HG03558 (cell line): ENCODE measurements around the gene ST6GALNAC4.
"Not testable (repeated sequence)": the region's sequence is repeated elsewhere in the genome, so short reads cannot be mapped to it uniquely, and the experiment has no call there.

ENCODE experiments used
- ATAC-seq: cut with Tn5 transposase; IDR thresholded peaks from one replicate; pipeline ENCODE4 v1.9.1; 2021; ENCODE audit warnings: moderate number of reproducible peaks; ENCODE audit not compliant: unreplicated experiment; ENCODE audit errors: extremely low read depth

Gene ST6GALNAC4

DNA sequence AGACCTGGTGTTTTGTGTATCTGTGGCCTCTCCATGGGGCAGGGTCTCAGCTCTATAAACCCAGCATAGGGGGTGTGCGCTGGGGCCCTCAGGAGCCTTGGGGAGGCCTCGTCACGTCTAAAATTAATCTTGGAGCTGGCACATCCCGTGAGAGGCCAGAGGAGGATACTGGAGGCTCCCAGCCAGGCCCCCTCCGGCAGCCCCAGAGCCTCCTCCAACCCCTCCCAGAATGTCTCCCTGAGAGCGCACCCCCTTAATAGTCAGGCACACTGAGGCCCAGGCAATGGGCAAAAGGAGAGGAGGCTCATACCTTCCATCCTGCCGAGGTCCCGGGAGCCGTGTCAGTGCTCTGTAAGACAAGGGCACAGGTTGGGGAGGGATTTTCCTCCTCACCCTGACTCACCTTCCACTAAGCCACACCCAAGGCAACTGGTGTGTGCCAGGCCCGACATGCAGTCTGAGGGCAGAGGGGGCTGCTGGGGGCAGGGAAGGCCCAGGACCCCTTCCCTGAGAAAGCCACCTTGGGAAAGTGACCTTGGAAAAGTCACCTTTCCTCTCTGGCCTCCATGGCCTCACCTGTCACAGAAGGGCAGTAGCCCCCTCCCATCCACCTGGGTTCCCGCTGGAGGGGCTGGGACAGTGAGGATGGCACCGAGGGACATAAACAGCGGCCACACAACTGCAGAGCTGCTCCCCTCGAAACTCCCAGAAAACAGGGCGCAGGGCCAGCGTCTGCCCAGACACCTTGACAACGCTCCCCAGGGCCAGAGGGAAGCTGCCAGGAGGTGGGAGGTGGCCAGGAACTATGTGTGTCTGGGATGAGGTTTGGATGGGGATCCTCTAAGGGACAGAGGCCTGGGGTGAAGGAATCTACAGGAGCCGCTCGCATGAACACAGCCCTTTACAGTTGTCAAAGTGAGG lies 42.3 kb downstream of the ST6GALNAC4 start:
- no peak for ATAC-seq

DNA sequence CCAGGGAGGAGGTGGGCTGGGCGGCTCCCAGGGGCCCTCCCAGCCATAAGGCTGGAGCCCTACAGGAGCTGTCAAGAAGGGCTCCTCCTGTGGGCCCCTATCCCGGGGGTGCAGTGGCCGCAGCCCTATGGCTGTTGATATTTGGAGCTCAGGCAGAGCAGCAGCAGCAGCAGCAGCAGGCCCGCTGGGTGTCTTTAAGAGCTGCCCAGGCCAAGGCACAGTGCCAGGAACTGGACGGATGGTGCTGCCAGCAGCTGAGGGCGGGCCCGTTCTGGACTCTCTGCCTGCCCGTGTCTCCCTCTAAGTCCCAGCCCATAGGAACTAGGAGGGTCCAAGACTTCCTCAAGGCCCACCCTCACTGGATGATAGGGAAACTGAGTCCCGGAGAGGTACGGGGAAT lies 43.0 kb downstream of the ST6GALNAC4 start:
- no peak for ATAC-seq

DNA sequence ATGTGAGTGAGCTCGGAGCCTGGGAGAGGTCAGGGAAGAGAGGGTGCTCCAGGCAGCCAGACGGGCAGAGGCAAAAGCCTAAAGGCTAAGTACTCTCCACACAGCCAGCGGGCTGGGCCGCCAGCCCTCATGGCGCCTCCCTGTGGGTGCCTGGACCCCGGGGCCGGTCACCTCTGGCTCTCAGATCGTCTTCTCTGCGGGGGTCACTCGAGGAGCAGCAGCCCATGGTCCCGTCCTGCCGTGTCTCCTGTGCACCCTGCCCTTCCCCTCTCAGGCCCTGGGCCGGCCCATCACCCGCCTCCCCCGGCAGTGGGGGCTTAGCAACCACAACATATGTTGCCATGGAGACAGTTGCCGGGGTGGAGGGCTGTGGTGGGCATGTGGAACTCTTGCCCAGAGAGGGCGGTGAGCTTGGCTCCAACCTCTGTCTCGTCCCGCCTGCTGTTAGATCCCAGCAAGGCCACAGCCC lies 43.6 kb downstream of the ST6GALNAC4 start:
- no peak for ATAC-seq

DNA sequence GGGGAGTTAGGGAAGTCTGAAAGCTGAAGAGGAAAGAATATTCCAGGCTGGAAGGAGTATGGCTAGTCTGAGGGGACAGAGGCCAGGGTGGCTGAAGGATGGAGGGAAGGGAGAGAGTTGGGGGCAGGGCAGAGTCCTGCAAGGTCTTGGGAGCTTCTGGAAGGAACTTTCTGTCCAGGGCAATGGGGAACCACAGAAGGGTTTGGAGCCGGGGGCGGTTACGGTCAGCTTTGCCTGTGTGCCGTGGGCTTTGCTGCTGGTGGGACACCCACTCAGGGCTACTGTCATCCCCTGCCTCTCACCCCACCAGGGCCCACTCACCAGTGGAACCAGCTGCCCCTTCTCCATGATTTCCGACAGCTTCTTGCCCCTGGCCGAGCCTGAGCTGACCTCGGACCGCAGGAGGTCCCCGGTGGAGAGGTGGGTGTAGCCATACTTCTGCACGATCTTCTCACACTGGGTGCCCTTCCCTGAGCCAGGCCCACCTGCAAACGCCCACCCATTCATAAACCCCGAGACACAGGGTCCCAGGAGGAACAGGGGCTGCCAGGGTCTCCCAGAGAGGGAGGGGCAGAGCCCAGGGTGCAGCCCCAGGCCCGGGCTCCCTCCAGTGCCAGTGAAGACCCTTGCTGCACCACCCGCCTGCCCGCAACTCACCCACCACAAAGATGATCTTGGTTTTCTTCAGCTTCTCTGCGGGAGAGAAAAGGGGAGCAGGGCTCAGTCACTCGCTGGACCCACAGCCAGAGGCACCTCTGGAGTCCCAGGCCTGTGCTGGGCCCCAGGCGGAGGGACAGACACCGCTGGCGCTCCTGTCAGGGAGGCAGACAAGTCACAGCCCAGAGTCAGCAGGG lies 44.2 kb downstream of the ST6GALNAC4 start:
- no peak for ATAC-seq

DNA sequence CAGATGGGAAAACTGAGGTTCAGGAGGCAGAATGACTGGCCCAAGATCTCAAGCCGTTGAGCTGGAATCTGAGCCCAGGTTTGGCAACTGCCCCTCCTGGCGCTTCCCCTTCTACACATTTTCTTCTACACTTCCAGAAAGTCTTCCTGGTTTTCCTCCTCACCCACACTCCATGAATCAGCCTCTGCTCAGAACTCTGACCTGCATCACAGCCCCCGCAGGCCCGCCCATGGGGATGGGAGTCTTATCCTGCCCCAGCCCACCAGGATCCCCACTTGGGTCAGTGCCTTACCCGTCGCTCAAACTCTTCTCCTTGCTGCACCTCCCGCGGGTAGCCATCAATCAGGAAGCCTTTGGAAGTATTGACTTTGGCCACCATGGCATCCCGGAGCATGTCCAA lies 45.3 kb downstream of the ST6GALNAC4 start:
- no peak for ATAC-seq

DNA sequence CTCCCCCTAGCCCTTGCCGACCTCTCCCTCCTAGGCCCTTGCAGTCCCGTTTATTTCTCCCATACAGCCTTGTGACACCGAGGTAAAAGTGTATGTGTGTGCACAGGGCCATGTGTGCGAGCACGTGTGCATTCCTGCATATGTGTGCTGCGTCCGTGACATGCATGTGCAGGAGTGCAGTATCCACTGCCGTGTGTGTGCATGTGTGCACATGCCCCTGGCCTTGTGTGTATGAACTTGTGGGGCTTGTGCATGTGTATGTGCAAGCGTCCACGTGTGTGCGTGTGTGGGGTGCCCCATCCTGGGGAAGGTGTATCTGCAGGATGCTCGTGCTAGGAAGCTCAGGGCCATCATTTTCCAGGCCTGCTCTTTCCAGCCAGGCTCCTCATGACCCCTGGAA lies 46.0 kb downstream of the ST6GALNAC4 start:
- no peak for ATAC-seq

DNA sequence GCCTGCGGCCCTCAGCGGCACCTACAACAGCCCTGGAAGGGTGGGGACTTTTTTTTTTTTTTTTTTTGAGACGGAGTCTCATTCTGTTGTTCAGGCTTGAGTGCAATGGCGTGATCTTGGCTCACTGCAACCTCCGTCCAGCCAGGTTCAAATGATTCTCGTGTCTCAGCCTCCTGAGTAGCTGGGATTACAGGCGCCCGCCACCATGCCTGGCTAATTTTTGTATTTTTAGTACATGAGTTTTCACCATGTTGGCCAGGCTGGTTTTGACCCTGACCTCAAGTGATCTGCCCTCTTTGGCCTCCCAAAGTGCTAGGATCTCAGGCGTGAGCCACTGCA lies 46.7 kb downstream of the ST6GALNAC4 start:
- not testable (repeated sequence) for ATAC-seq

DNA sequence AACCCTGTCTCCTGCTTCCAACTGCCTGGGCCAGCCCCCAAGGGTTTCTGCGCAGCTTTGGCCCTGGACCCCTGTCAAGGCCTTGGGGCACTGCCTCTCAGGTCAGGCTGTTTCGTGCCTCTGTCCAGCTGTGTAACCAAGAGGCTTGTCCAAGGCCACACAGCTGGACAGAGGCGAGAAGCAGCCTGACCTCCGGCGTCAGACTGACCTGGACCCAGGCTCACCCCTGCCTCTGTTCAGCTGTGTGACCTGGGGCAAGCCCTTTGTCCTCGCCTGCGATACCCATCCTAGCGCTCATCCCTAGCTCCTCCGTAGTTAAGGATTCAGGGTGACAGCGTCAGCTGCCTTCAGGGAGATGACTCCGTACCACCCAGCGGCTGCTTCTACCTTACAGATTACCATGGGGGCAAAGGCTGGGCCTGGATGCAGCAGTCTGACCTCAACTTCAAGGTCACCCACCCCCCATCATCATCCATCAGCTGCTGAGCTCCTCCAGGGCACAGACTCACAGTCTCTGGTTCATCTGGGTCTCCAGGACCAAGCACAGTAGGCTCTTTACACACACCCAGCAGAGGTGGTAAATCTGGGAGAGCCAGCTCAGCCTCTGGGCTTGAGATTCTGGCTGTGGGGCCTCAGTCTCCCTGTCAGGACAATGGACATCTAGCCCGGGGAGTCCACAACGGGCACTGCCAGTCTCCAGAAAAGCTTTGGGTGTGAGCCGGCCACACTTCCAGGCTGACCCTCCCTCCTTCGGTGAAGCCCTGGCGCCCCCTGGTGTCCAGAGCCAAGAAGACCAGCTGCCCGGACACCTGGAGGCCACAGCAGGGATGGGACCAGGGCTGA lies 47.3 kb downstream of the ST6GALNAC4 start:
- no peak for ATAC-seq

DNA sequence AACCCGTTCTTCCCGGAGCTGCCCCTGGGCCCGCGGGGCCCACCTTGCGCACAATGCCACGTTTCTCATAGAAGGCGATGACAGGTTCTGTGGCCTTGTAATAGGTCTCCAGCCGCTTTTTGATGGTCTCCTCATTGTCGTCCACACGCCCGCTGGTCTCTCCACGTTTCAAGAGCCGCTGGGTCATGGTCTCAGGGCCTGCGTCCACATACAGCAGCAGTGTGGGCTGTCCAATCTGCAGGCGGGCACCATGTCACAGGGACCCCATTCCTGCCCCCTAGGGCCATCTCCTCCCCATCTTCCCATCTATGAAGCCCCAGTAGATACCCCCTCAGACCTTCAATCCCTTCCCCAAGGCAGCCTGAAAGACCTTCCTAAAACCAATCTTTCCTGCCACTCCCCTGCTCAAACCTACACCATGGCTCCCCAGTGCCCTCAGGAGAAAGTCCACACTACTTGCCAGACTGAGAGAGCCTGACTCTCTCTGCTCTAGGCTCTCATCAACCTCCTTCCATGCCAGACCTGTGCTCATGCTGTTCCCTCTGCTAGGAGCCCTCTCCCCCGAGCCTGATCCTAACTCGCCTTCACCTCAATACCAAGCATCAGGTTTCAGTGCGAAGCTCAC lies 48.5 kb downstream of the ST6GALNAC4 start:
- no peak for ATAC-seq

DNA sequence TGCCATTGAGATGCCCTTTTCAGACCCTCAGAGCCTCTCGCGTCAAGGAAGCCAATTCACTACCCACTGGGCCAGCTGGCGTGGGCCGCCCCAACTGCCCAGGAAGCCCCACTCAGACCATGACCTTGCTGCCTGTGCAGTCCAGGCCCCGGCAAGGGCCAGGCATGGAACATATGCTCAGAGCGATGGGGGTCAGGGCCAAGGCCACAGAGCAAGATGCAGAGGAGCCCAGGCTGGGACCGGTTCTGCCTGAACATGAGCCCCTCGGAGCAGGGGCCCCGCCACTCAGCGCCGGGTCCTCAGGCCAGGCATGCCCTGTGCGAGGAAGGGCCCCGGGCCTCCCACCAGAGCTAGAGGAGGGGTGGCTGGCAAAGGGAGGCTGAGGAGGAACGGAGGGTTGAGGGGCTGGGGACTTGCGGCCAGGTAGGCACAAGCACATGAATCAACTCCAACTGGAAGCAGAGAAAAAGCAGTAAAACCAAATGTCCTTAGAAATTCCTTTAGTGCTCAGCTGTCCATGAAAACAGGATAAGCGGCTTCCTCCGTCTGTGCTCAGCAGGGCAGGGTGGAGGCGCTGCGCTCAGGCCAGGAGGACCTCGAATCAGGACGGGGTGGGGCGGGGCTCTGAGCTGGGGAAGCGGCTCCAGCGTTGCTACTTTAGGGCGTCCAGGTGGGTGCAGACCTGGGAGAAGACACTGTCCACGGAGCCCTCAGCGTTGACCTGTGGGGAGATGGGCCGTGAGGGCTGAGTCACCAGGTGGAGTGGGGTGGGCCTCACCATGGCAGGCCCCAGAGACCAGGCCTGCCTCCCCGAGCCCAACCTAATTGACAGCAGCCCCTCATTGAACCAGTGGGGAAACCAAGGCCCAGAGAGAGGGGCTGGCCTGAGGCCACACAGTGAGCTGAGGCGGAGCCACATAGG lies 49.2 kb downstream of the ST6GALNAC4 start:
- ATAC-seq: no peak

DNA sequence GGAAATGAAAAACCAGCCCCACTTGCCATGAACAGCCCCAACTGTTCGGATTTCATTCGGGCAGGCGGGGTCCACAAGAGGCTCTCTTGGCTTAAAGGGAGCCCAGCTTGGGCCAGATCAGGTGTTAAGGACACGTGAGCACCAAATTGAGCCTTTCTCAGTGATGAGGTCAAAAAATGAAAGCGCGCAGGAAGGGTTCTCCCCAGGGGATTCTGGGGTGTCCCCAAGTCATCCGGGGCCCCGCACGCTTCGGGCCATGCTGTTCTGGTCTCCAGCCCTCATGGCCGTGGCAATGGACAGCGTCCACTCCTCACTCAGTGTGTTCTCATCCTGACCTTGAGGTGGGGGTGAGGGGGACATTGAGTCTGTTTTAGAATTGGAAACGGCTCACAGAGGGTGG lies 50.3 kb downstream of the ST6GALNAC4 start:
- ATAC-seq: no peak

DNA sequence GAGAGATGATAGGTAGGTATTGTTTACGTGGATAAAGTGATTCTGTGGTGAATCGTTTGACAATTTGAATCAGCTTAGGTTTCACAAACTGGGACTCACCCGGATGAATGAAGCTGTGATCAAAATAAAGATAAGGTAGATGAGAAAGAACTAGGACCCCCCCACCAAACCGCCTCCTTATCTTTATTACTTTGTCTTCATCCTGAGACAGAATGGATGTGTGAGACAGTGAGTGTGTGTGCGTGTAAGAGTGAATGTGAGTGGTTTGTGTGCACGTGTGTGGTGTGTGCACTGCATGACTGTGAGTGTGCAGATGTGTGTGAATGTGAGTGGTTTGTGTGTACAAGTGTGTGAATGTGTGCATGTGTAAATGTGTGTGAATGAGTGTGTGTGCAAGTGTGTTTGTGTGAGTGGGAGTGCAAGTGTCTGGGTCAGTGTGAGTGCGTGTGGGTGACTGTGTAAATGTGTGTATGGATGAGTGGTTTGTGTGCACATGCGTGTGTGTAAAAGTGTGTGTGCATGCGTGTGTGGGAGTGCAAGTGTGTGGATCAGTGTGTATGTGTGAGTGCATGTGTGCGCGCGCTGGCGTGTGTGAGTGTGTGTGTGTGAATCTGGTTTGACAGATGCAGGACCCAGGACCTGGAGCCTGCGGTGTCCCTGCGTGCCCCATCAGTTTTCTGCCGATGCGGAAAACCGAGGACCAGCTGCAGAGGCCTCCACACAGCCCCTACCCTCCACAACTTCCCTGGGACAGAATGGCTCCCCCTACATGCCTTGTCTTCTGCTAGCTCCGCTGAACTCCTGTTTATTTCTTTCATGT lies 51.0 kb downstream of the ST6GALNAC4 start:
- no peak for ATAC-seq

DNA sequence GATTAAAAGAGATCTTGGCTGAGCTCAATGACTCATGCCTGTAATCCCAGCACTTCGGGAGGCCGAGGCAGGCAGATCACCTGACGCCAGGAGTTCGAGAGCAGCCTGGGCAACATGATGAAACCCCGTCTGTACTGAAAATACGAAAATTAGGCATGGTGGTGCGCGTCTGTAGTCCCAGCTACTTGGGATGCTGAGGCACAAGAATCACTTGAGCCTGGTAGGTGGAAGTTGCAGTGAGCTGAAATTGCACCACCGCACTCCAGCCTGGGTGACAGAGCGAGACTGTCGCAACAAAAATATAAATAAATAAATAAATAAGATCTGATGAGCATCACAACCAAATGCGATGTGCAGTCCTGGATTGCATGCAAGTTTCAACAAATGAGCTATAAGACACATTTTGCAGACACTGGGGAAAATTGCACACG lies 53.6 kb downstream of the ST6GALNAC4 start:
- ATAC-seq: no peak

DNA sequence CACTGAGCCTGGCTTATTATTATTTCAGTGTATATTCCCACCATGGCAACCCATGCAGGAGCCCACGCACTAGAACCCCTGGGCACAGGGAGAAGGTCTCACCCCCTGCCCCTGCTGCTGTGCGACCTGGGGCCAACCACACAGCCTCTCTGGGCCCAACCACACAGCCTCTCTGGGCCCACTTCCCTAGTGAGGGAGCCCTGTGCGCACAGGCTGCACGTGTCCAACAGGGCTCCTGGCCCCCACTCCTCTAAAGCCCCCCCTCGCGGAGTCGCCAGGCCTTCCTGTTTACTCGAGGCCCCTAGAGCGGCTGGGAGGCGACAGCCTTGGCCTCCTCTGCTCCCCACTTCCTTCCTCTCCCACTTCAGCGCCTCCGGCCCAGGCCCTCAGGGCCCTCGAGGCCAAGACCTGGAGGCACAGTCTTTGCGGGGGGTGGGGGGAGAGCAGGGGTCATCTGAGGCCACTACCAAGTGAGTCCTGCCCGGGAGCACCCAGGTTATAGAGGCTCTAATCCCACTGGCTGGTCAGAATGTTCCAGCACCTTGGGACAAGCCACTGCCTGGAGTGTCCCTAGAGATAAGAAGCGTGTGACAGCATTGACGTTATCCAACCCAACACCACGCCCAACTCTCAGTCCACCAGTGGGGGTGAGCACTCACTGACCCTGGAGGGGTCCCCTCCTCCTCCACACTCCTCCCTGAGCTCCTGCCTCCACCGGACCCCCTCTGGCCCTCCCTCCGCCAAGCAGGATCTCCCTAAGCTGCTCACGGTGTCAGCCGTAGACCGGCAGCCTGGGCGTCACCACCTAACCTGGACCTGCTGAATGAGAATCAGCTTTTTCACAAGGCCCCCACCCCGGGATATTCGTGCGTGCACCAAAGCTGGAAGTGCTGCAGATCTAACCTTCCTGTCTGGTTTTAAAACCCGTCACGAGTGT lies 54.5 kb downstream of the ST6GALNAC4 start:
- ATAC-seq: no peak

DNA sequence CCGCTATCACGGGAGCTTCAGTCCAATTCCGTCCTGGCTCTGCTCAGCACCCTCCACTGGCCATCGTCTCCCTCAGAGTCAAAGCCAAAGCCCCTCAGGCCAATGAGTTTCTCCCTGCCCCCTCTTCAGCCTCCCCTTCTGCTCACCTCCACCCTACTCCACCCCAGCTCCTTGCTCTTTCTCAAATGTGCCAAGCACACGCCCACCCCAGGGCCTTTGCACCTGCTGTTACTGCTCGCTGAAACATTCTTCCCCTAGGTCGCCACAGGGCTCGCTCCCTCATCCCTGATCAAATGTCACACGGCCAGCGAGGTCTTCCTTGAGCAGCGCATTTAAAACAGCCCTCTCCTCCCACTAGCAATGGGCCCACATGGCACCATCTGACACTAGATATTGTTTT lies 56.1 kb downstream of the ST6GALNAC4 start:
- no peak for ATAC-seq

DNA sequence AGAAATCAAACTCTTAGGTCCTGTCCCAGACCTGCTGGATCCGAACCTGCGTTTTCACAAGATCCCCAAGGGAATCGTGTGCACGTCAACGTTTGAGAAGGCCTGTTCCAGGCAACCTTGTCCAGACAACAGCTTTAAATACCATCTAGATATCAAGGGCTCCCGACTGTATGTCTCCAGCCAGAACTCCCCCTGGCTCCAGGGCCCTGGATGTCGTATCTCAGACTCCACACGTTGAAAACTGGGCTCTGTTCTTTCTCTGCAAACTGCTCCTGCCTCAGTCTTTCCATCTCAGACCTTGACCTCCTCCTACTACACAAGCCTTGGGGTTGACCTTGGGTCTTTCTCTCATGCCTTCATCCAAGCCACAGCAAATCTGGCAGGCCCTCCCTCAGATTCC lies 56.6 kb downstream of the ST6GALNAC4 start:
- no peak for ATAC-seq

DNA sequence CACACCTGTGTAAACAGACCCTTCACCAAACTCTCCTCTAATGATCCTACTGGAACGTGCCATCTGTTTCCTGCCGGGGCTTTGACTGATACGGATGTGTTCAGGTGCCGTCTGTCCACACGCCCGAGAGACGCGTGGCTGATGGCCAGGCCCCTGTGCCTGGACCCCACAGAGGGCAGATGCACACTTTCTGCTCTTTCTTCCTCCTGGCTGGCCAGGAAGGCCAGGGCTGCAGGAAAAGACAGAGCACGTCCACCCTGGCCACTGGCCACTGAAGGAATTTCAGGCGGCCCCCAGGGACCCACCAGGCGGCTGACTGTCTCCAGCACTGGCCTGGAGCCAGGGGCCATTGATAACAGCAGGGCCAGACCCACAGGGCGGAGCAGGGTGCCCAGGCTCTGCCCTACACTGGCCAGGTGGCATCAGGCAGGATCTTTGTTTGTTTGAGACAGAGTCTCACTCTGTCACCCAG lies 58.8 kb downstream of the ST6GALNAC4 start:
- ATAC-seq: no peak
